Adipocyte (in vitro differentiated cells): Measurements from ENCODE around the gene PCDH15.
"Not testable (repeated sequence)": the region's sequence is repeated elsewhere in the genome, so short reads cannot be mapped to it uniquely, and the experiment has no call there.

Experiments
- DNase-seq: peaks from one replicate; pipeline ENCODE4 v3.0.0-alpha.2; 2015; ENCODE audit warnings: low read depth
- H3K27me3 ChIP-seq: replicated peaks from 2 replicates; pipeline ENCODE4 v1.7.0; 2013; ENCODE audit warnings: mild to moderate bottlenecking, low read length, moderate library complexity; ENCODE audit not compliant: control insufficient read depth, insufficient read depth
- H3K36me3 ChIP-seq: 2 replicates; pipeline ENCODE4 v1.7.0; 2013; ENCODE audit warnings: low read length, mild to moderate bottlenecking, moderate library complexity; ENCODE audit not compliant: control insufficient read depth, insufficient read depth, severe bottlenecking
- H3K4me1 ChIP-seq: 2 replicates; pipeline ENCODE4 v1.7.0; 2013; ENCODE audit warnings: mild to moderate bottlenecking, low read length, moderate library complexity; ENCODE audit not compliant: control insufficient read depth, insufficient read depth
- H3K4me3 ChIP-seq: 2 replicates; pipeline ENCODE4 v1.7.0; 2013; ENCODE audit warnings: mild to moderate bottlenecking, low read length, moderate library complexity
- H3K9ac ChIP-seq: 2 replicates; pipeline ENCODE4 v1.7.0; 2013; ENCODE audit warnings: mild to moderate bottlenecking, low read length, moderate library complexity
- H3K9me3 ChIP-seq: 2 replicates; pipeline ENCODE4 v1.7.0; 2013; ENCODE audit warnings: mild to moderate bottlenecking, low read length, moderate library complexity; ENCODE audit not compliant: control insufficient read depth

PCDH15 gene

GRCh38 chr10:53980210-53980609 is 820.8 kb downstream of the PCDH15 start:
- Histone ChIP-seq H3K4me1 (no peaks in the 10 kb centered on the region), H3K9me3 (no peaks in the 10 kb centered on the region), H3K4me3 (no peak overlapping the region), H3K27me3 (no peaks in the 10 kb centered on the region), H3K36me3 (no peaks in the 10 kb centered on the region), H3K9ac (no peak overlapping the region)
- no peak for DNase-seq

GRCh38 chr10:53978301-53978700 is 822.7 kb downstream of the PCDH15 start:
- no peaks in the 10 kb centered on the region for H3K36me3 ChIP-seq

DNA sequence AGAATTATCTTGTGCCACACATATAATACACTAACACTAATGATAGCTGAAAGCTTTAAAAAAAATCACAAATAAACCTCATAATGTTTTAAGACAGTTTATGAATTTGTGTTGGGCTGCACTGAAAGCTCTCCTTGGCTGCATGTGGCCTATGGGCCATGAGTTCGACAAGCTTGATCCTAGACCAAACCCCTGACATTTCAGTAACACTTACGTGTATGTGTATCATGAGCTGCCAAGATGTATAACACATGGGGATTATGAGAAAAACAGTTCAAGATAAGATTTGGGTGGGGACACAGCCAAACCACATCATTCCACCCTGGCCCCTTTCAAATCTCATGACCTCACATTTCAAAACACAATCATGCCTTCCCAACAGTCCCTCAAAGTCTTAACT is 823.8 kb downstream of the PCDH15 start:
- Histone ChIP-seq H3K36me3 (no peaks in the 10 kb centered on the region), H3K27me3 (no peaks in the 10 kb centered on the region), H3K9me3 (no peaks in the 10 kb centered on the region), H3K9ac (no peak overlapping the region), H3K4me1 (no peaks in the 10 kb centered on the region), H3K4me3 (no peak overlapping the region)
- no peak for DNase-seq

More at GRCh38 chr10:53978301-53978700, 822.7 kb downstream of the PCDH15 start:
- H3K4me3 ChIP-seq: no peak overlapping the region
- H3K9me3 ChIP-seq: no peaks in the 10 kb centered on the region
- H3K4me1 ChIP-seq: no peaks in the 10 kb centered on the region
- H3K9ac ChIP-seq: no peak overlapping the region
- H3K27me3 ChIP-seq: no peaks in the 10 kb centered on the region
- no peak for DNase-seq

DNA sequence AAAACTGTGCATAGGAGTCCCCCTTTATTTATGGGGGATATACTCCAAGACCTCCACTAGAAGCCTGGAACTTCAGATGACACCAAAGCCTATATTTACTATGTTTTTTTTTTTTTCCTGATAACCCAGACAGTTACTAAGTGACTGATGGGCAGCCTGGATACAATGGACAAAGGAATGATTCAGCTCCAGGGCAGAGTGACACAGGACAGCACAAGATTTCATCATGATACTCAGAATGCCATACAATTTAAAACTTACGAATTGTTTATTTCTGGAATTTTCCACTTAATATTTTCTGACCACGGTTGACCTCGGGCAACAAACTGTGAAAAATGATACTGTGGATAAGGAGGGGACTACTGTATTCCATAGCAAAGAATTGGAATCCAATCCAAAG is 843.6 kb downstream of the PCDH15 start:
- peaks cover 2% of the 10 kb centered on the region for H3K9me3 ChIP-seq
- no peak overlapping the region for H3K9ac ChIP-seq
- H3K27me3 ChIP-seq: no peaks in the 10 kb centered on the region
- H3K4me3 ChIP-seq: no peak overlapping the region
- H3K36me3 ChIP-seq: no peaks in the 10 kb centered on the region
- H3K4me1 ChIP-seq: no peaks in the 10 kb centered on the region
- DNase-seq: no peak

- no peak overlapping the region for H3K9ac ChIP-seq
- H3K27me3 ChIP-seq: no peaks in the 10 kb centered on the region
- H3K9me3 ChIP-seq: peaks cover 2% of the 10 kb centered on the region
- no peaks in the 10 kb centered on the region for H3K4me1 ChIP-seq
- no peaks in the 10 kb centered on the region for H3K36me3 ChIP-seq
- H3K4me3 ChIP-seq: no peak overlapping the region
- DNase-seq: no peak
These were observed 845.9 kb downstream of the PCDH15 start for GRCh38 chr10:53955091-53955490.

DNA sequence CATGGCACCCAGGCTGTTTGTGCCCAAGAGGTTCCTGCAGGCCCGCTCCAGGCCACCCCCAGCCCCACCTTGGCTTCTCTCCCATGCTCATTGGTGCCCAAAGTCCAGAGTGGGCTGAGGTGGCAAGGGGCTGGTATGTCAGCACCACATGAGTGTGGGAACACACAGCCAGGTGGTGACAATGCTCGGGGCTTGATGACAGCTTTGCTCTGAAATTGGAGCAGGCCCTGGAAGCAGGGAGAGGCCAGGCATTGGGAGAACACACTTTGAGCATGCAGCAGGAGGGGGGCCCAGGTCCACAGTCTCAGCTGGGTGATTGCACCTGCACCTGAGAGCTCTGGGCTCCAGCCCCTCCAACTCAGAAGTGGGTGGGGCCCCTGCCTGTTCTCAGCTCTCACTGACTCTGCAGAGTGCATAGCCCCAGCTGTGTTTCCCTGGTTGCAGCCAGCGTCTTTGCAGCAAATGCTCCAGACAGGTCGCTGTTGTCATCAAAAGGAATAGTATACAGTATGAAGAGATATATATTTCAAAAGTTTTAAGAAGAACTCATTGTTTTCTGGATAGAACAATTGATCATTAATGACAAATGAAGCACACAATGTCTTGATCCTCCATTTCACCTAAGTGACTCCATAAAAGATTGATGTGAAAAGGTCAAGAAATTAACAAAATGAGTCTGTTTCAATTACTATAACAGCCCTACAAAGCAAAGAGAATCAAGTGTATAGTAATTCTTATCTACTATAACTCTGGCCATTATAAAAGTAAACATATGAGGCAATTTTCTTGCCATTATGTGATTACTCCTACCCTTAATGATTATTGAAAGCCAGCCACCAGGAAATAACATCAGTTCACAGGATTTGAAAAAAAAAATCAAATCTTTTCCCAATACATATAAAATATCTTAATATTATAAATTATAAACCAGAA is 848.1 kb downstream of the PCDH15 start:
- Histone ChIP-seq H3K27me3 (no peaks in the 10 kb centered on the region), H3K9me3 (peaks cover 2% of the 10 kb centered on the region)

DNA sequence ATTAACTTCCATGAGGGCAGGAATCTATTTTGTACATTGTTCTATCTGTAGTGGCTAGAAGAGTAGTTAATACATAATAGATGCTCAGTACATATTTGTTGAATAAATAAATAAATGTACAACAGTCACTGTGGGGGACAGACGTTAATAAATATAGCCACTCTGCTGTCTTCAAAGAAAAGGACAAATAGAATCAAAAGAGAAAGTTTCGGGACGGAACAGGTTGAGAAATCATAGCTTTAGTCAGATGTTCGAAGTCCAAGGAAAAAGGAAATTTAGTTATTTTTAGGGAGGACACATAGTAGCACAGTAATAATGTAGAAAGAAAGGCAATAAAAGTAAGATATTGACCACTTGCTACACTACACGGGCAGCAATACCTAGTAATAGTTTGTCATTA is 861.4 kb downstream of the PCDH15 start:
- Histone ChIP-seq H3K4me3 (no peak overlapping the region), H3K36me3 (no peaks in the 10 kb centered on the region), H3K9ac (no peak overlapping the region), H3K4me1 (no peaks in the 10 kb centered on the region), H3K9me3 (no peaks in the 10 kb centered on the region), H3K27me3 (no peaks in the 10 kb centered on the region)
- DNase-seq: no peak

More for the DNA sequence above, 848.1 kb downstream of the PCDH15 start:
- no peak overlapping the region for H3K4me3 ChIP-seq
- DNase-seq: no peak
- H3K9ac ChIP-seq: no peak overlapping the region
- no peaks in the 10 kb centered on the region for H3K36me3 ChIP-seq
- H3K4me1 ChIP-seq: no peaks in the 10 kb centered on the region

GRCh38 chr10:53930648-53931047 is 870.4 kb downstream of the PCDH15 start:
- Histone ChIP-seq H3K4me1 (no peaks in the 10 kb centered on the region), H3K27me3 (no peaks in the 10 kb centered on the region), H3K36me3 (no peaks in the 10 kb centered on the region), H3K9me3 (peaks cover 3% of the 10 kb centered on the region), H3K9ac (no peak overlapping the region), H3K4me3 (no peak overlapping the region)
- no peak for DNase-seq

DNA sequence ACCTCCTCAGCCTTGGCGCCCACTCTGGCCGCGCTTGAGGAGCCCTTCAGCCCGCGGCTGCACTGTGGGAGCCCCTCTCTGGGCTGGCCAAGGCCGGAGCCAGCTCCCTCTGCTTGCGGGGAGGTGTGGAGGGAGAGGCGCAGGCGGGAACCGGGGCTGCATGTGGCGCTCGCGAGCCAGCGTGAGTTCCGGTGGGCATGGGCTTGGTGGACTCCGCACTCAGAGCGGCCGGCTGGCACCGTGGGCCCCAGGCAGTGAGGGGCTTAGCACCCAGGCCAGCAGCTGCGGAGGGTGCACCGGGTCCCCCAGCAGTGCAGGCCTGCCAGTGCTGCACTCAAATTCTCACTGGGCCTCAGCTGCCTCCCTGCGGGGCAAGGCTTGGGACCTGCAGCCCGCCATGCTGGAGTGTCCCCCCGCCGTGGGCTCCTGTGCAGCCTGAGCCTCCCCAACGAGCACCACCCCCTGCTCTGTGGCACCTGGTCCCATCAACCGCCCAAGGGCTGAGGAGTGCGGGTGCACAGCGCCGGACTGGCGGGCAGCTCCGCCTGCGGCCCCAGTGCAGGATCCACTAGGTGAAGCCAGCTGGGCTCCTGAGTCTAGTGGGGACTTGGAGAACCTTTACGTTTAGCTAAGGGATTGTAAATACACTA is 876.9 kb downstream of the PCDH15 start:
- not testable (repeated sequence) for H3K4me1 ChIP-seq, H3K9ac ChIP-seq, H3K27me3 ChIP-seq, DNase-seq, H3K36me3 ChIP-seq, H3K9me3 ChIP-seq, H3K4me3 ChIP-seq

GRCh38 chr10:53918755-53919154 is 882.3 kb downstream of the PCDH15 start:
- H3K27me3 ChIP-seq: no peaks in the 10 kb centered on the region
- no peak overlapping the region for H3K9ac ChIP-seq
- no peak overlapping the region for H3K4me3 ChIP-seq
- no peaks in the 10 kb centered on the region for H3K36me3 ChIP-seq
- H3K4me1 ChIP-seq: no peaks in the 10 kb centered on the region
- no peaks in the 10 kb centered on the region for H3K9me3 ChIP-seq
- no peak for DNase-seq

DNA sequence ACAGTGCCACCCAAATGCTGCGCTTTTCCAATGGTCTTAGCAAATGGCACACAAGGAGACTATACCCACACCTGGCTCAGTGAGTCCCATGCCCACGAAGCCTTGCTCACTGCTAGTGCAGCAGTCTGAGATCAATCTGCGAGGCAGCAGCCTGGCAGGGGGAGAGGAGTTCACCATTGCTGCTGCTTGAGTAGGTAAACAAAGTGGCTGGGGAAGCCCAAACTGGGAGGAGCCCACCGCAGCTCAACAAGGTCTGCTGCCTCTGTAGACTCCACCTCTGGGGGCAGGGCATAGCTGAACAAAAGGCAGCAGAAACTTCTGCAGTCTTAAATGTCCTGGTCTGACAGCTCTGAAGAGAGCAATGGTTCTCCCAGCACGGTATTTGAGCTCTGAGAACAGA is 891.2 kb downstream of the PCDH15 start:
- Histone ChIP-seq H3K4me1 (no peaks in the 10 kb centered on the region), H3K36me3 (no peaks in the 10 kb centered on the region), H3K4me3 (no peak overlapping the region)

More for the DNA sequence above, 891.2 kb downstream of the PCDH15 start:
- Histone ChIP-seq H3K27me3 (no peaks in the 10 kb centered on the region), H3K9me3 (no peaks in the 10 kb centered on the region), H3K9ac (no peak overlapping the region)
- no peak for DNase-seq
